Thoracic aorta (tissue), 2 donors: ENCODE results near the gene LRPAP1. TPM values are rescaled to one million over a fixed set of nuclear protein-coding genes. Genes with fewer than 3 reads are reported as not detected.

ENCODE experiments used
- ATAC-seq: fragments of 150-250 bp; one replicate; pipeline ENCODE4 v1.8.0; 2017; ENCODE audit warnings: low read depth; ENCODE audit not compliant: insufficient number of reproducible peaks, low FRiP score
- DNase-seq: peaks from one replicate; pipeline ENCODE4 v3.0.0-alpha.2; 2020; ENCODE audit warnings: low spot score
- H3K27ac ChIP-seq, 2 donors: fragments of 200-600 bp; sonication (generic); 1 replicate in 1 of 2; 2 replicates in 1 of 2; pipeline ENCODE4 v1.5.1; 2016; ENCODE audit warnings: mild to moderate bottlenecking in 2 of 2, moderate library complexity in 2 of 2
- H3K27me3 ChIP-seq: fragments of 200-600 bp; sonication (generic); replicated peaks from 2 replicates; pipeline ENCODE4 v1.6.0; 2016; ENCODE audit warnings: mild to moderate bottlenecking; ENCODE audit not compliant: insufficient read depth
- H3K36me3 ChIP-seq: fragments of 200-600 bp; sonication (generic); one replicate; pipeline ENCODE4 v1.5.1; 2016
- H3K4me1 ChIP-seq, 2 donors: fragments of 200-600 bp; sonication (generic); 1 replicate in 1 of 2; 2 replicates in 1 of 2; pipeline versions ENCODE4 v1.5.1 to v1.6.0; 2016; ENCODE audit warnings: low read depth in 2 of 2, mild to moderate bottlenecking in 1 of 2; ENCODE audit not compliant: control insufficient read depth in 1 of 2
- H3K4me3 ChIP-seq: fragments of 200-600 bp; sonication (generic); 2 replicates; pipeline ENCODE4 v1.5.1; 2016; ENCODE audit warnings: mild to moderate bottlenecking
- H3K9me3 ChIP-seq: fragments of 200-600 bp; sonication (generic); 2 replicates; pipeline ENCODE4 v1.5.1; 2016
- CTCF ChIP-seq: fragments of 200-600 bp; sonication (generic); IDR thresholded peaks from one replicate; pipeline ENCODE4 v1.5.1; 2019; ENCODE audit warnings: antibody characterized with exemption
- total RNA-seq, 2 donors: library from RNA; depleted of rRNA; stranded (reverse); fragments of >200 nt; gene quantifications; one replicate each; pipeline versions ENCODE4 v1.1.0 to v1.2.3, GENCODE V29; 2016

The LRPAP1 gene
- total RNA-seq, 2 donors from 2014 or later: 155 to 263 TPM

- H3K4me3 ChIP-seq: no peak overlapping the region
- H3K9me3 ChIP-seq: no peaks in the 10 kb centered on the region
- no peak for TF ChIP-seq CTCF
- ATAC-seq (no peak), DNase-seq (no peak)
- no peaks in the 10 kb centered on the region for H3K36me3 ChIP-seq
- peaks cover 19 to 32% of the 10 kb centered on the region in 2 donors for H3K4me1 ChIP-seq
- H3K27me3 ChIP-seq: no peaks in the 10 kb centered on the region
- H3K27ac ChIP-seq: no peak overlapping the region
Measured at GRCh38 chr4:3465698-3466671, 66.2 kb downstream of the LRPAP1 start.

- ATAC-seq (no peak), DNase-seq (no peak)
- Histone ChIP-seq H3K4me1 (peaks cover 19 to 34% of the 10 kb centered on the region in 2 donors), H3K36me3 (no peaks in the 10 kb centered on the region), H3K9me3 (no peaks in the 10 kb centered on the region), H3K27ac (no peak overlapping the region), H3K27me3 (no peaks in the 10 kb centered on the region), H3K4me3 (no peak overlapping the region)
- no peak for TF ChIP-seq CTCF
Measured at GRCh38 chr4:3464911-3465697, 67.1 kb downstream of the LRPAP1 start.

- Histone ChIP-seq H3K4me1 (peaks cover 19 to 34% of the 10 kb centered on the region in 2 donors), H3K9me3 (no peaks in the 10 kb centered on the region), H3K4me3 (peak overlapping the region; percentile 80), H3K36me3 (no peaks in the 10 kb centered on the region), H3K27ac (peak overlapping the region in 1 of 2 donors; percentile 74), H3K27me3 (no peaks in the 10 kb centered on the region)
- ATAC-seq: no peak
- DNase-seq: no peak
- TF ChIP-seq CTCF: no peak
Measured at GRCh38 chr4:3464349-3464905, 67.8 kb downstream of the LRPAP1 start.

GRCh38 chr4:3463556-3464348, 68.5 kb downstream of the LRPAP1 start:
- Histone ChIP-seq H3K4me3 (peak overlapping the region; percentile 80), H3K36me3 (no peaks in the 10 kb centered on the region), H3K9me3 (no peaks in the 10 kb centered on the region), H3K27ac (peak overlapping the region in 1 of 2 donors; percentile 74), H3K4me1 (peaks cover 19 to 34% of the 10 kb centered on the region in 2 donors), H3K27me3 (no peaks in the 10 kb centered on the region)
- ATAC-seq: no peak
- DNase-seq: no peak
- no peak for TF ChIP-seq CTCF
